H1 (cell line): Measurements from ENCODE around the gene NCOA1. TPM values are rescaled to one million over a fixed set of nuclear protein-coding genes. Genes with fewer than 3 reads are reported as not detected.

Experiments
- CTCF ChIA-PET: fragments of 300-600 bp; sonication (Branson Sonifier 250); formaldehyde crosslinking; loops from one replicate; lab custom pipeline; 2021; ENCODE audit not compliant: partially characterized antibody; lab: Charles Lee
- POLR2A ChIA-PET: fragments of 300-600 bp; sonication (Branson Sonifier 250); formaldehyde crosslinking; loops from one replicate; lab custom pipeline; 2021; ENCODE audit warnings: inconsistent platforms; ENCODE audit not compliant: partially characterized antibody; lab: Charles Lee
- DNase-seq, 2 experiments: peaks; one replicate each; pipeline versions ENCODE4 v3.0.0 to v3.0.0-alpha.2; 2010 to 2022; ENCODE audit warnings: low spot score in 2 of 2, low read depth in 1 of 2, mixed read lengths in 1 of 2
- FAIRE-seq: peaks from 2 replicates; lab custom pipeline; 2011; peaks lifted over from hg19 to GRCh38; lab: Jason Lieb, UNC
- H2AFZ ChIP-seq: 2 replicates; pipeline ENCODE4 v1.8.1; 2012; ENCODE audit warnings: low read length, inconsistent platforms
- H2AK5ac ChIP-seq: 2 replicates; pipeline ENCODE4 v1.6.1; 2013; ENCODE audit warnings: low read depth, low read length
- H2BK120ac ChIP-seq: replicated peaks from 2 replicates; pipeline ENCODE3; 2013; ENCODE audit warnings: low read depth, low read length, inconsistent platforms
- H2BK12ac ChIP-seq: 2 replicates; pipeline ENCODE4 v1.6.1; 2013; ENCODE audit warnings: low read depth, low read length
- H2BK15ac ChIP-seq: 2 replicates; pipeline ENCODE4 v1.6.1; 2013; ENCODE audit warnings: low read length
- H2BK20ac ChIP-seq: 2 replicates; pipeline ENCODE4 v1.6.1; 2013; ENCODE audit warnings: low read length
- H2BK5ac ChIP-seq: 2 replicates; pipeline ENCODE4 v1.6.1; 2013; ENCODE audit warnings: low read depth, low read length
- H3K14ac ChIP-seq: 2 replicates; pipeline ENCODE4 v1.6.1; 2013; ENCODE audit warnings: inconsistent platforms; ENCODE audit not compliant: insufficient read length
- H3K18ac ChIP-seq: 2 replicates; pipeline ENCODE4 v1.6.1; 2013; ENCODE audit warnings: low read length; ENCODE audit errors: extremely low read depth
- H3K23ac ChIP-seq: 2 replicates; pipeline ENCODE4 v1.6.1; 2013; ENCODE audit warnings: inconsistent platforms; ENCODE audit not compliant: insufficient read length
- H3K23me2 ChIP-seq: 2 replicates; pipeline ENCODE4 v1.6.1; 2013; ENCODE audit warnings: low read depth, low read length
- H3K27ac ChIP-seq: 2 replicates; pipeline ENCODE4 v1.6.1; 2011; ENCODE audit warnings: low read depth, low read length, inconsistent platforms
- H3K27me3 ChIP-seq, 4 experiments: replicated peaks in 1 of 4; 1 replicate in 1 of 4; 2 replicates in 3 of 4; pipeline versions ENCODE4 v1.6.1 to v1.8.1; 2011 to 2013; ENCODE audit warnings: low read length in 3 of 4, mild to moderate bottlenecking in 3 of 4, inconsistent platforms in 2 of 4, mixed read lengths in 2 of 4, moderate library complexity in 1 of 4; ENCODE audit not compliant: control insufficient read depth in 3 of 4, insufficient read depth in 3 of 4; ENCODE audit errors: extremely low read depth in 1 of 4
- H3K36me3 ChIP-seq, 4 experiments: 2 replicates each; pipeline versions ENCODE4 v1.6.1 to v1.8.1; 2011 to 2013; ENCODE audit warnings: mild to moderate bottlenecking in 4 of 4, low read length in 3 of 4, moderate library complexity in 2 of 4, control low read depth in 1 of 4, inconsistent platforms in 1 of 4; ENCODE audit not compliant: insufficient read depth in 4 of 4, control insufficient read depth in 2 of 4
- H3K4ac ChIP-seq: replicated peaks from 2 replicates; pipeline ENCODE3; 2013; ENCODE audit warnings: low read length, low read depth, mixed read lengths, inconsistent platforms; ENCODE audit not compliant: insufficient read length
- H3K4me1 ChIP-seq, 4 experiments: replicated peaks in 1 of 4; 1 replicate in 1 of 4; 2 replicates in 3 of 4; pipeline versions ENCODE4 v1.6.1 to v1.8.1; 2011 to 2013; ENCODE audit warnings: low read length in 3 of 4, inconsistent platforms in 2 of 4, mixed read lengths in 1 of 4; ENCODE audit not compliant: insufficient read depth in 4 of 4, control insufficient read depth in 3 of 4
- H3K4me2 ChIP-seq, 2 experiments: 2 replicates each; pipeline versions ENCODE4 v1.6.1 to v1.8.1; 2011 to 2013; ENCODE audit warnings: low read depth in 2 of 2, low read length in 2 of 2, control low read depth in 1 of 2, inconsistent platforms in 1 of 2, mild to moderate bottlenecking in 1 of 2; ENCODE audit not compliant: insufficient read depth in 1 of 2
- H3K4me3 ChIP-seq, 4 experiments: fragments of 200-600, 300-600 bp in 1 of 4; sonication (generic), shearing (Covaris generic), sonication (Bioruptor Twin) in 1 of 4; 2 replicates each; pipeline versions ENCODE4 v1.5.1 to v1.8.1; 2011 to 2016; ENCODE audit warnings: low read length in 4 of 4, low read depth in 3 of 4, control low read depth in 2 of 4, inconsistent platforms in 2 of 4, mild to moderate bottlenecking in 2 of 4, mixed read lengths in 1 of 4, moderate library complexity in 1 of 4; ENCODE audit not compliant: insufficient read depth in 2 of 4; ENCODE audit errors: extremely low read depth in 1 of 4
- H3K56ac ChIP-seq: replicated peaks from 2 replicates; pipeline ENCODE3; 2013; ENCODE audit warnings: low read depth, mild to moderate bottlenecking, mixed read lengths, low read length, inconsistent platforms; ENCODE audit not compliant: insufficient read length
- H3K79me1 ChIP-seq: 2 replicates; pipeline ENCODE4 v1.6.1; 2013; ENCODE audit warnings: low read depth, low read length, control low read depth
- H3K79me2 ChIP-seq, 2 experiments: 2 replicates each; pipeline versions ENCODE4 v1.6.1 to v1.8.1; 2012 to 2013; ENCODE audit warnings: low read length in 2 of 2, mild to moderate bottlenecking in 2 of 2, inconsistent platforms in 1 of 2; ENCODE audit not compliant: insufficient read depth in 2 of 2, control insufficient read depth in 1 of 2
- H3K9ac ChIP-seq, 4 experiments: replicated peaks in 1 of 4; 1 replicate in 1 of 4; 2 replicates in 3 of 4; pipeline versions ENCODE4 v1.6.1 to v1.8.1; 2011 to 2013; ENCODE audit warnings: low read depth in 3 of 4, low read length in 3 of 4, control low read depth in 2 of 4, mild to moderate bottlenecking in 2 of 4, moderate library complexity in 2 of 4, inconsistent platforms in 1 of 4; ENCODE audit errors: extremely low read depth in 1 of 4
- H3K9me3 ChIP-seq, 2 experiments: 2 replicates each; pipeline versions ENCODE4 v1.6.1 to v1.8.1; 2012 to 2013; ENCODE audit warnings: mild to moderate bottlenecking in 2 of 2, moderate library complexity in 2 of 2, control low read depth in 1 of 2, inconsistent platforms in 1 of 2, low read depth in 1 of 2, low read length in 1 of 2, mixed read lengths in 1 of 2; ENCODE audit not compliant: insufficient read depth in 2 of 2
- H4K20me1 ChIP-seq, 2 experiments: replicated peaks in 1 of 2; 2 replicates each; pipeline versions ENCODE3 to v1.8.1; 2011 to 2013; ENCODE audit warnings: inconsistent platforms in 2 of 2, low read length in 2 of 2, mild to moderate bottlenecking in 1 of 2; ENCODE audit not compliant: insufficient read depth in 2 of 2, control insufficient read depth in 1 of 2
- H4K5ac ChIP-seq: 2 replicates; pipeline ENCODE4 v1.6.1; 2013; ENCODE audit warnings: low read length, low read depth, mixed read lengths, inconsistent platforms; ENCODE audit not compliant: insufficient read length
- H4K8ac ChIP-seq: 2 replicates; pipeline ENCODE4 v1.8.0; 2013; ENCODE audit warnings: mild to moderate bottlenecking, moderate library complexity, low read length, inconsistent platforms; ENCODE audit not compliant: insufficient read depth; ENCODE audit errors: extremely low read depth
- H4K91ac ChIP-seq: replicated peaks from 2 replicates; pipeline ENCODE3; 2013; ENCODE audit warnings: low read length, mixed read lengths, inconsistent platforms; ENCODE audit not compliant: insufficient read length
- BACH1 ChIP-seq: IDR thresholded peaks from 2 replicates; pipeline ENCODE4 v1.6.1; 2012; ENCODE audit warnings: low read length, improper control_type of control experiment
- KDM1A ChIP-seq: fragments of 200-600, 300-600 bp; sonication (generic); IDR thresholded peaks from 2 replicates; pipeline ENCODE4 v1.7.1; 2016; ENCODE audit warnings: mild to moderate bottlenecking, low read length, borderline replicate concordance
- POLR2AphosphoS5 ChIP-seq: IDR thresholded peaks from 2 replicates; pipeline ENCODE4 v1.6.1; 2011; ENCODE audit warnings: low read depth, low read length
- RAD21 ChIP-seq, 2 experiments: IDR thresholded peaks in 1 of 2; conservative IDR thresholded peaks in 1 of 2; 2 replicates each; pipeline ENCODE4 v1.6.1; 2011; ENCODE audit warnings: low read depth in 2 of 2, low read length in 2 of 2, improper control_type of control experiment in 1 of 2, inconsistent platforms in 1 of 2, mild to moderate bottlenecking in 1 of 2, moderate library complexity in 1 of 2
- RFX5 ChIP-seq: IDR thresholded peaks from 2 replicates; pipeline ENCODE4 v1.6.1; 2011; ENCODE audit warnings: low read depth, low read length, improper control_type of control experiment, borderline replicate concordance
- RNF2 ChIP-seq: fragments of 200-900, 300-1000 bp; sonication (generic); IDR thresholded peaks from 2 replicates; pipeline ENCODE4 v1.7.1; 2016; ENCODE audit warnings: borderline replicate concordance, low read depth, mild to moderate bottlenecking, antibody characterized with exemption, low read length; ENCODE audit not compliant: poor library complexity, severe bottlenecking; ENCODE audit errors: missing control alignments
- SAP30 ChIP-seq: fragments of 300-600 bp; sonication (generic); IDR thresholded peaks from 2 replicates; pipeline ENCODE4 v1.7.1; 2012; ENCODE audit warnings: low read length, moderate library complexity, mild to moderate bottlenecking, inconsistent platforms; ENCODE audit not compliant: insufficient read depth, insufficient replicate concordance
- SIN3A ChIP-seq, 2 experiments: IDR thresholded peaks in 1 of 2; conservative IDR thresholded peaks in 1 of 2; 2 replicates each; pipeline ENCODE4 v1.6.1; 2011 to 2012; ENCODE audit warnings: low read length in 2 of 2, improper control_type of control experiment in 1 of 2, low read depth in 1 of 2, mild to moderate bottlenecking in 1 of 2
- SP2 ChIP-seq: IDR thresholded peaks from 2 replicates; pipeline ENCODE4 v1.6.1; 2012; ENCODE audit warnings: mild to moderate bottlenecking, low read length, inconsistent platforms
- SUZ12 ChIP-seq: fragments of 200-600 bp; sonication (generic); IDR thresholded peaks from 2 replicates; pipeline ENCODE4 v1.6.1; 2012; ENCODE audit warnings: mild to moderate bottlenecking, inconsistent platforms, low read length, moderate library complexity, mixed read lengths
- TBP ChIP-seq: IDR thresholded peaks from 2 replicates; pipeline ENCODE4 v1.6.1; 2011; ENCODE audit warnings: low read depth, low read length, improper control_type of control experiment
- ZNF274 ChIP-seq: IDR thresholded peaks from 2 replicates; pipeline ENCODE4 v1.7.0; 2012; ENCODE audit warnings: low read length, borderline replicate concordance; ENCODE audit errors: extremely low read depth
- WGBS, 2 experiments: shearing (Covaris generic) in 1 of 2; methylation state at CpG; one replicate each; pipeline versions ENCODE4 v1.1.6 to v1.1.7; 2013 to 2015; ENCODE audit warnings: low lambda C conversion rate in 2 of 2, mixed read lengths in 2 of 2, inconsistent platforms in 1 of 2, low coverage in 1 of 2, missing lambda C conversion rate in 1 of 2; ENCODE audit not compliant: insufficient replicate concordance in 2 of 2, insufficient coverage in 1 of 2, insufficient read length in 1 of 2; ENCODE audit errors: extremely low coverage in 1 of 2, missing lambda C conversion rate in 1 of 2; 5-methylcytosine and 5-hydroxymethylcytosine counted together
- polyA plus RNA-seq, 7 experiments: library from polyadenylated mRNA; depleted of rRNA in 3 of 7; stranded (reverse) in 5 of 7; unstranded in 2 of 7; fragments of >200 nt in 5 of 7; fragments of 200-250 nt in 2 of 7; gene quantifications; 1 replicate in 5 of 7; 2 replicates in 1 of 7; 4 replicates in 1 of 7; pipeline versions ENCODE4 v1.2.1 to v1.2.3, GENCODE V29; 2011 to 2013; ENCODE audit warnings: missing spikeins in 2 of 7, mixed read lengths in 2 of 7
- total RNA-seq: library from RNA; stranded (reverse); fragmentation: NEBNext Ultra II Directional; extraction: Animal tissue kit (Norgen Biotek cat#: 25700); gene quantifications from 2 replicates; pipeline ENCODE4 v1.2.1, GENCODE V29; 2021
- TF ChIP-seq, protein P1 (sequence below): IDR thresholded peaks from 2 replicates; pipeline ENCODE4 v1.6.1; 2011; ENCODE audit warnings: low read depth, mild to moderate bottlenecking, low read length; ENCODE audit not compliant: insufficient read depth

Gene NCOA1
- total and polyA plus RNA-seq, 2 of the 8 experiments (the other 6 are each of a cell fraction or from before 2014, with no cell fraction given), result 12.8 to 17.9 TPM

DNA sequence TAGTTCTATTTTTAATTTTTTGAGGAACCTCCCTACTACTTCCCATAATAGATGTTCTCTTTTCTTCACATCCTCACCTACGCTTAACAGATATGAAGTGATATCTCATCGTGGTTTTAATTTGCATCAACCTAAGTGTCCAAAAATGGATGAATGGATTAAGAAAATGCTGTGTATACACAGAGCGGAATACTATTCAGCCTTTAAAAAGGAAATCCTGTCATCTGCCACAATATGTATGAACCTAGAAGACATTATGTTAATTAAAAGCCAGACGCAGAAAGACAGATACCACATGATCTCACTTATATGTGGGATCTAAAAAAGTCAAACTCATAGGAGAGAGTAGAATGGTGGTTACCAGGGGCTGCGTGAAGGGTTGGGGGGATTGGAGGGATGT is 189.1 kb downstream of the NCOA1 start:
- no peak overlapping the region for H2AK5ac ChIP-seq
- no peaks in the 10 kb centered on the region for H3K27me3 ChIP-seq
- no peaks in the 10 kb centered on the region for H3K79me1 ChIP-seq
- no peak overlapping the region for H3K56ac ChIP-seq
- POLR2A ChIA-PET, result no interaction called here
- no peak overlapping the region for H2AFZ ChIP-seq
- no peak overlapping the region for H4K91ac ChIP-seq
- H3K4me3 ChIP-seq, result no peak overlapping the region
- no peak overlapping the region for H3K23ac ChIP-seq
- H2BK120ac ChIP-seq, result no peak overlapping the region
- no peak overlapping the region for H2BK5ac ChIP-seq
- H3K4me1 ChIP-seq, result no peaks in the 10 kb centered on the region
- H3K27ac ChIP-seq, result no peak overlapping the region
- H2BK12ac ChIP-seq, result no peak overlapping the region
- no peak overlapping the region for H3K4ac ChIP-seq
- H3K9me3 ChIP-seq, result no peaks in the 10 kb centered on the region
- no peaks in the 10 kb centered on the region for H4K20me1 ChIP-seq
- H2BK20ac ChIP-seq, result no peak overlapping the region
- no peak for FAIRE-seq
- WGBS, 2 experiments, result 91% methylated on average over 5 of the region's 5 CpGs; no CpG with 5 or more reads in 1 of the 2 experiments
- CTCF ChIA-PET, result interaction anchor here (1.2 kb wide), 1 partner anchor 67 kb away, joined by 3 read pairs; no protein-coding TSS in a partner anchor
- H3K23me2 ChIP-seq, result no peaks in the 10 kb centered on the region
- no peak overlapping the region for H3K4me2 ChIP-seq
- no peak overlapping the region for H2BK15ac ChIP-seq
- H3K18ac ChIP-seq, result no peak overlapping the region
- no peaks in the 10 kb centered on the region for H3K36me3 ChIP-seq
- no peak overlapping the region for H3K14ac ChIP-seq
- DNase-seq, result no peak
- no peak overlapping the region for H3K9ac ChIP-seq
- H4K5ac ChIP-seq, result no peak overlapping the region
- no peak overlapping the region for H4K8ac ChIP-seq
- no peaks in the 10 kb centered on the region for H3K79me2 ChIP-seq
- no peak for TF ChIP-seq SAP30
- TF ChIP-seq KDM1A, result no peak
- no peak for TF ChIP-seq ZNF274
- TF ChIP-seq SUZ12, result no peak
- TF ChIP-seq, protein P1, sequence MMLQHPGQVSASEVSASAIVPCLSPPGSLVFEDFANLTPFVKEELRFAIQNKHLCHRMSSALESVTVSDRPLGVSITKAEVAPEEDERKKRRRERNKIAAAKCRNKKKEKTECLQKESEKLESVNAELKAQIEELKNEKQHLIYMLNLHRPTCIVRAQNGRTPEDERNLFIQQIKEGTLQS, result no peak
- no peak for TF ChIP-seq BACH1
- no peak for TF ChIP-seq RNF2
- TF ChIP-seq SIN3A (conservative IDR thresholded peaks at IDR 0.05 in 1 of 2, IDR thresholded peaks at IDR 0.05 in 1 of 2; ENCODE audit: low read depth in 1 of 2, low read length in 2 of 2), result no peak
- no peak for TF ChIP-seq SP2
- no peak for TF ChIP-seq POLR2AphosphoS5
- TF ChIP-seq RAD21 (IDR thresholded peaks at IDR 0.05 in 1 of 2, conservative IDR thresholded peaks at IDR 0.05 in 1 of 2; ENCODE audit: low read depth in 2 of 2, low read length in 2 of 2), result no peak
- no peak for TF ChIP-seq RFX5
- no peak for TF ChIP-seq TBP
